Measurements from ENCODE around the gene MMP19. TPM values are rescaled to one million over a fixed set of nuclear protein-coding genes. Genes with fewer than 3 reads are reported as not detected.

Gene MMP19
- total RNA-seq, 4 donors from 2014 or later, result 5.6 to 36.6 (median 11.4) TPM

DNA sequence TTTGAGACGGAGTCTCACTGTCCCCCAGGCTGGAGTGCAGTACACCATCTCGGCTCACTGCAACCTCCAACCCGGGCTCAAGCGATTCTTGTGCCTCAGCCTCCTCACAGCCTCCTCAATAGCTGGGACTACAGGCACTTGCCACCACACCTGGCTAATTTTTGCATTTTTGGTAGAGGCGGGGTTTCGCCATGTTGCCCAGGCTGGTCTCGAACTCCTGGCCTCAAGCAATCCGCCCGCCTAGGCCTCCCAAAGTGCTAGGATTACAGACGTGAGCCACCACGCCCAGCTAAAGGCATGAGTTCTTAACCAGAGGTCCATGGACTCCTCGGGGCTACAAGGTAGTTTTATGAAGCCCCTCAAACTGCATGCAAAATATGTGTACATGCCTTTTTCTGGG, 27.3 kb downstream of the MMP19 start:
- TF ChIP-seq, protein P1, sequence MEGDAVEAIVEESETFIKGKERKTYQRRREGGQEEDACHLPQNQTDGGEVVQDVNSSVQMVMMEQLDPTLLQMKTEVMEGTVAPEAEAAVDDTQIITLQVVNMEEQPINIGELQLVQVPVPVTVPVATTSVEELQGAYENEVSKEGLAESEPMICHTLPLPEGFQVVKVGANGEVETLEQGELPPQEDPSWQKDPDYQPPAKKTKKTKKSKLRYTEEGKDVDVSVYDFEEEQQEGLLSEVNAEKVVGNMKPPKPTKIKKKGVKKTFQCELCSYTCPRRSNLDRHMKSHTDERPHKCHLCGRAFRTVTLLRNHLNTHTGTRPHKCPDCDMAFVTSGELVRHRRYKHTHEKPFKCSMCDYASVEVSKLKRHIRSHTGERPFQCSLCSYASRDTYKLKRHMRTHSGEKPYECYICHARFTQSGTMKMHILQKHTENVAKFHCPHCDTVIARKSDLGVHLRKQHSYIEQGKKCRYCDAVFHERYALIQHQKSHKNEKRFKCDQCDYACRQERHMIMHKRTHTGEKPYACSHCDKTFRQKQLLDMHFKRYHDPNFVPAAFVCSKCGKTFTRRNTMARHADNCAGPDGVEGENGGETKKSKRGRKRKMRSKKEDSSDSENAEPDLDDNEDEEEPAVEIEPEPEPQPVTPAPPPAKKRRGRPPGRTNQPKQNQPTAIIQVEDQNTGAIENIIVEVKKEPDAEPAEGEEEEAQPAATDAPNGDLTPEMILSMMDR (IDR thresholded peaks at IDR 0.05), result no peak
- TF ChIP-seq POLR2A (IDR thresholded peaks at IDR 0.05), result no peak
- intact Hi-C loops (cut with DNase I; ENCODE audit: low total_unique reads), result loop anchor here (10.0 kb wide), 1 partner anchor 71 kb away; the partner anchor contains the start of gene GDF11
- Histone ChIP-seq H3K36me3 (no peaks in the 10 kb centered on the region), H3K4me1 (peaks cover 3 to 10% of the 10 kb centered on the region in 2 donors), H3K27ac (no peak overlapping the region), H3K9me3 (no peaks in the 10 kb centered on the region), H3K27me3 (no peaks in the 10 kb centered on the region), H3K4me3 (no peak overlapping the region)
- DNase-seq, result no peak

GRCh38 chr12:55814257-55814656, 28.5 kb downstream of the MMP19 start:
- Histone ChIP-seq H3K27me3 (no peaks in the 10 kb centered on the region), H3K4me3 (no peak overlapping the region), H3K36me3 (no peaks in the 10 kb centered on the region), H3K27ac (no peak overlapping the region), H3K9me3 (no peaks in the 10 kb centered on the region), H3K4me1 (peaks cover 3 to 10% of the 10 kb centered on the region in 2 donors)
- DNase-seq, result no peak
- intact Hi-C loops (cut with DNase I; ENCODE audit: low total_unique reads), result loop anchor here (10.0 kb wide), 1 partner anchor 69 kb away; the partner anchor contains the start of gene GDF11
- TF ChIP-seq, protein P1 (IDR thresholded peaks at IDR 0.05), result no peak
- TF ChIP-seq POLR2A (IDR thresholded peaks at IDR 0.05), result no peak

GRCh38 chr12:55812088-55812487, 30.6 kb downstream of the MMP19 start:
- no peak for DNase-seq
- peaks cover 3 to 10% of the 10 kb centered on the region in 2 donors for H3K4me1 ChIP-seq
- TF ChIP-seq, protein P1 (IDR thresholded peaks at IDR 0.05), result no peak
- no peak for TF ChIP-seq POLR2A (IDR thresholded peaks at IDR 0.05)

GRCh38 chr12:55809274-55809673, 33.5 kb downstream of the MMP19 start:
- Histone ChIP-seq H3K27ac (no peak overlapping the region), H3K27me3 (no peaks in the 10 kb centered on the region), H3K9me3 (no peaks in the 10 kb centered on the region), H3K4me1 (peaks cover 0 to 3% of the 10 kb centered on the region in 2 donors), H3K4me3 (no peak overlapping the region), H3K36me3 (no peaks in the 10 kb centered on the region)
- DNase-seq, result no peak
- TF ChIP-seq POLR2A (IDR thresholded peaks at IDR 0.05), result no peak
- intact Hi-C loops (cut with DNase I; ENCODE audit: low total_unique reads), result no loop called here

More at GRCh38 chr12:55812088-55812487, 30.6 kb downstream of the MMP19 start:
- Histone ChIP-seq H3K36me3 (no peaks in the 10 kb centered on the region), H3K9me3 (no peaks in the 10 kb centered on the region), H3K4me3 (no peak overlapping the region), H3K27me3 (no peaks in the 10 kb centered on the region), H3K27ac (no peak overlapping the region)
- intact Hi-C loops (cut with DNase I; ENCODE audit: low total_unique reads), result loop anchor here (10.0 kb wide), 1 partner anchor 67 kb away; the partner anchor contains the start of gene GDF11

- no peak overlapping the region for H3K27ac ChIP-seq
- intact Hi-C loops (cut with DNase I; ENCODE audit: low total_unique reads), result no loop called here
- no peaks in the 10 kb centered on the region for H3K36me3 ChIP-seq
- no peaks in the 10 kb centered on the region for H3K9me3 ChIP-seq
- no peak for DNase-seq
- H3K4me1 ChIP-seq, result no peaks in the 10 kb centered on the region
- H3K4me3 ChIP-seq, result no peak overlapping the region
- TF ChIP-seq POLR2A (IDR thresholded peaks at IDR 0.05), result no peak
- TF ChIP-seq, protein P1 (IDR thresholded peaks at IDR 0.05), result no peak
- no peaks in the 10 kb centered on the region for H3K27me3 ChIP-seq
Measured at GRCh38 chr12:55806982-55807381, 35.8 kb downstream of the MMP19 start.

DNA sequence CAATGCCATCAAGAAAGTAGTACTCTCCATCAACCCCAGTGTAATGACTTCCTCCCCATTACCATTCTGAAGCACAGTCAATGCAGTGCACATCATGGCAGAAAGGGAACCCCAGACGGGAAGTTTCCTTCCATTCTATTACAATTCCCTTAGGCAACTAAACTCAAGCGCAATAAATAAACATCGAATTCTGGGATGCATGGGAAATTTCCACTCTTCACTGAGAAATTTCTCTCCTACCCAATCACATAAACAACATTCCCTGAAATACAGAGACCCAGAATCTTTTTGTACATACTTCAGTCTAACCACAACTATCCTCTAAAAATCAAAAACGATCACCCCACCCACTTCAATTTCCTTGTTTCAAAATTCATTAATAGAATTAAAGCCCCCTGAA, 45.2 kb downstream of the MMP19 start:
- no peak for DNase-seq
- H3K9me3 ChIP-seq, result no peaks in the 10 kb centered on the region
- H3K4me3 ChIP-seq, result no peak overlapping the region
- H3K36me3 ChIP-seq, result no peaks in the 10 kb centered on the region
- no peaks in the 10 kb centered on the region for H3K27me3 ChIP-seq
- intact Hi-C loops (cut with DNase I; ENCODE audit: low total_unique reads), result no loop called here
- H3K4me1 ChIP-seq, result no peaks in the 10 kb centered on the region
- H3K27ac ChIP-seq, result no peak overlapping the region
- TF ChIP-seq POLR2A (IDR thresholded peaks at IDR 0.05), result no peak
- TF ChIP-seq, protein P1 (IDR thresholded peaks at IDR 0.05), result no peak
